ENCODE results near the gene STAT3. TPM values are rescaled to one million over a fixed set of nuclear protein-coding genes. Genes with fewer than 3 reads are reported as not detected.
A peak's percentile ranks its signal among the peaks of the same experiment; 100 is the strongest.

The STAT3 gene
- total RNA-seq, 1 donor from 2014 or later = 210 TPM

DNA sequence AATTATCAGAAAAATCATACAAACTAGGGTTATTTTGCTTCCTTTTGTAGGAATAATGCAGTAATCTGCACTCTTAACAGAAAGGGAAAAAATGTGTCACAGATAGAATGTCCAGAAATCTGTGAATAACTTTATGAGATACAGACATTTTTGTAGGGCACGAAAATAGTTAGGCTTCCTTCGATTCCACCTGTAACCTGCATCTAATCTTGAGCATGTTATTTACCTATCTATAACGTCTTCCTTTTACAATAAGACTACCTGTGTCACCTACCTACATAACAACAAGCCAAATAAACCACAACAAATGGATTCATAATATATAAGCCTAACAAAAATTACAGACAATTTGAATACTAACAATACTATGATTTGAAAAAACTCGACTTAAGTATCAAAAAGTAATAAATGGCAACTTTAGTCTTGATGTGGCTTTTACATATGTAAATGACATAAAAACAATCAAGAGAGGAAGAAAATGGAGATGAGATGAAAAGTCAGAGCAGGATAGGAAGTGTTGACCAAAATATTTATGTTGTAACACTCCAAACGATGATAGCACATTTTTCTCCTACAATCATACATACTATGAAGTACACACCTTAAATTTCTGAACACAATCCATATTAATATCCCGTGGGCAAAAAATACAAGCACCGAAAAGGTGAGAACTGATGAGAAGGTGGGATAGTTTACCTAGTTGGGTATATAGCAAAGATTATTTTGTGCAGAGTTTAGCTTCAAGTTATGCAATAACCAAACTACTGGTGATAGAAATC, 114.6 kb downstream of the STAT3 start:
- Histone ChIP-seq H3K4me3 (no peak overlapping the region), H3K36me3 (no peaks in the 10 kb centered on the region), H3K4me1 (peaks cover 69% of the 10 kb centered on the region), H3K27ac (peak overlapping the region; percentile 40), H3K27me3 (no peaks in the 10 kb centered on the region), H3K9me3 (no peaks in the 10 kb centered on the region)
- intact Hi-C loops (cut with DNase I) = no loop called here
- no peak for TF ChIP-seq POLR2AphosphoS5 (IDR thresholded peaks at IDR 0.05; ENCODE audit: insufficient read depth in 1 of 2, low read depth in 1 of 2)
- TF ChIP-seq, protein P1, sequence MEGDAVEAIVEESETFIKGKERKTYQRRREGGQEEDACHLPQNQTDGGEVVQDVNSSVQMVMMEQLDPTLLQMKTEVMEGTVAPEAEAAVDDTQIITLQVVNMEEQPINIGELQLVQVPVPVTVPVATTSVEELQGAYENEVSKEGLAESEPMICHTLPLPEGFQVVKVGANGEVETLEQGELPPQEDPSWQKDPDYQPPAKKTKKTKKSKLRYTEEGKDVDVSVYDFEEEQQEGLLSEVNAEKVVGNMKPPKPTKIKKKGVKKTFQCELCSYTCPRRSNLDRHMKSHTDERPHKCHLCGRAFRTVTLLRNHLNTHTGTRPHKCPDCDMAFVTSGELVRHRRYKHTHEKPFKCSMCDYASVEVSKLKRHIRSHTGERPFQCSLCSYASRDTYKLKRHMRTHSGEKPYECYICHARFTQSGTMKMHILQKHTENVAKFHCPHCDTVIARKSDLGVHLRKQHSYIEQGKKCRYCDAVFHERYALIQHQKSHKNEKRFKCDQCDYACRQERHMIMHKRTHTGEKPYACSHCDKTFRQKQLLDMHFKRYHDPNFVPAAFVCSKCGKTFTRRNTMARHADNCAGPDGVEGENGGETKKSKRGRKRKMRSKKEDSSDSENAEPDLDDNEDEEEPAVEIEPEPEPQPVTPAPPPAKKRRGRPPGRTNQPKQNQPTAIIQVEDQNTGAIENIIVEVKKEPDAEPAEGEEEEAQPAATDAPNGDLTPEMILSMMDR (IDR thresholded peaks at IDR 0.05) = no peak
- no peak for TF ChIP-seq POLR2A (IDR thresholded peaks at IDR 0.05)
- DNase-seq (ENCODE audit: extremely low spot score in 2 of 2) = no peak

DNA sequence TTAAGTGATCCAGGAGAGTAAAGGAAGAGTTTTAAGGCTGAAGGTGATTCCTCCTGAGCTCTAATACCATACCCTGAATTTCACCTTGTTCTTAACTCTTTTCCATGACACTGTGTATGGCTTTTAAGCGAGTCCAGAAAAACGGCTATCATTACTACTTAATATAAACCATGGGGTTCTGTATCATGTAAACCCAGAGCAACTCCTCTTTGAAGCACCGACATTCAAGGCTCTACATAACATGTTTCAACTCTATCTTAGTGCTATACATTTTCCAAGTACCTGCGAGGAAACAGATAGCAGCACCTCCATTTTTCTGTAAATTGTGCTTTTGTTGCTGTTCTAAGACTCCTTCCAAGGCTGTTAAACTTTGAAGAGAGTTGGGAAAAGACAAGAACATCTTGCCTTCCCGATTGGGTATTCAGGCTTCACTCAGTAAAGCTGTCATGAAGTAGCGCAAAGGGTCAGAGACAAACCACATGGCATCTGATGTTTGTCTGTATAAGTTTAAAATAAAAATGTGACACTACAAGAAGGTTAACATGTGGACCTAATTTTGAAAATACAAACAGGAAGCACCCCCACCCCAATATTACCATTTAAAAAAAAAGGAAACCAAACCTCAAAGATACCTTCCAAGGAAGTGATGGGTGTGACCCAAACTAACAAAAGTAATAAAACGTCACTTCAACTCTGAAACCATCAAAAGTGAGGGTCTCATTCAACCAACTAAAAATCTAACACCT, 115.9 kb downstream of the STAT3 start:
- TF ChIP-seq POLR2A (IDR thresholded peaks at IDR 0.05) (no peak), POLR2AphosphoS5 (IDR thresholded peaks at IDR 0.05; ENCODE audit: insufficient read depth in 1 of 2, low read depth in 1 of 2) (no peak)
- TF ChIP-seq, protein P1 (IDR thresholded peaks at IDR 0.05) = no peak
- H3K9me3 ChIP-seq = no peaks in the 10 kb centered on the region
- no peaks in the 10 kb centered on the region for H3K36me3 ChIP-seq
- H3K4me1 ChIP-seq = peaks cover 68% of the 10 kb centered on the region
- intact Hi-C loops (cut with DNase I) = no loop called here
- no peaks in the 10 kb centered on the region for H3K27me3 ChIP-seq
- H3K27ac ChIP-seq = peak overlapping the region; percentile 40
- H3K4me3 ChIP-seq = no peak overlapping the region
- no peak for DNase-seq (ENCODE audit: extremely low spot score in 2 of 2)

DNA sequence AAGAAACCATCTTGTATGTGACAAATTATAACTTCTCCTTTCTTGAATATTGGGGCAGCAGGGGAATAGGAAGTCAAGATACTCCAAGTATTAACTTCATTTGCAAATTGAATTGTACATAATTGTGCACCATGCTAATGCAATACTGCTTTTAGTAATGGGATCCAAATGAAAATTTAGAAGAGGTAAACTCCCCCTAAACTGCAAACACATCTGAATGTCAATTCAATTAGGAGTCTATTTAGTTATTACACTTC, 116.5 kb downstream of the STAT3 start:
- Histone ChIP-seq H3K4me1 (peaks cover 62% of the 10 kb centered on the region), H3K27me3 (no peaks in the 10 kb centered on the region), H3K9me3 (no peaks in the 10 kb centered on the region), H3K4me3 (no peak overlapping the region), H3K36me3 (no peaks in the 10 kb centered on the region), H3K27ac (peak overlapping the region; percentile 17)
- TF ChIP-seq POLR2A (IDR thresholded peaks at IDR 0.05) = no peak
- intact Hi-C loops (cut with DNase I) = no loop called here
- no peak for DNase-seq (ENCODE audit: extremely low spot score in 2 of 2)

DNA sequence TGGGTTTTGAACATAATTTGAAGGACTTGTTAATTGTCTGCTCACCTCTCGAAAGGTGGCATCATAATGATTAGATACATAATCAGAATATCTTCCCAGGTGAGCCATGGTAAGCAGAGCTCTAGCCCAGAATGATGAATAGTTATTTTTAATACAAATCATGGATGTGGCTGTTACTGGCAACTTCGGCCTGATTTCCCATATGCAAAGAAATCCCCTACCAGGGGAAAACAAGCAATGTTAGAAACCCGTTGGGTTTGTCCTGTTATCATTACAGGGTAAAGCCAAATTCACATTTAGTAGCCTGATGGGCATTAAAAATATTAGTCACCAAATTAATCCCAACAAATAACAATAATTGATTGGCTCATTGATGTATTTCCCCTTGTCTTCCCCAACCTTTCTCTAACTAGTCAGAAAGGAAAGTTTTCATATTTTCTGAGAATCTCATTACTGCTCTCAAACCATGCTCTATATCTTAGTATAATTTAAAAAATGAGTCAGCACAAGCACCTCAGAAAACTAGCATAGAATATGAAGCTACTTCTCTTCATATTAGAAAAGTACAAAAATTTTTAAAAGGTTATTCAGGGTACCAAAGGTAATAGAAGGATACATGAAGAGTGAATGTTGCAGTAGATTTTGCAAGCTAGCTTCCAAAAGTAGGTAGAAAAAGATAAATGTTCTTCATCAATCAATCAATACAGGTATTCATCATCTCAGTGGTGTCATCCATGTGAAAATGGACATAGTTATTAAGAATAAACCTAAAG, 117.0 kb downstream of the STAT3 start:
- intact Hi-C loops (cut with DNase I) = no loop called here
- no peak for DNase-seq (ENCODE audit: extremely low spot score in 2 of 2)
- Histone ChIP-seq H3K27me3 (no peaks in the 10 kb centered on the region), H3K9me3 (no peaks in the 10 kb centered on the region), H3K36me3 (no peaks in the 10 kb centered on the region), H3K4me1 (peaks cover 64% of the 10 kb centered on the region), H3K4me3 (no peak overlapping the region), H3K27ac (peak overlapping the region; percentile 34)
- no peak for TF ChIP-seq POLR2A (IDR thresholded peaks at IDR 0.05)
- TF ChIP-seq, protein P1 (IDR thresholded peaks at IDR 0.05) = no peak
- TF ChIP-seq POLR2AphosphoS5 (IDR thresholded peaks at IDR 0.05; ENCODE audit: insufficient read depth in 1 of 2, low read depth in 1 of 2) = no peak

DNA sequence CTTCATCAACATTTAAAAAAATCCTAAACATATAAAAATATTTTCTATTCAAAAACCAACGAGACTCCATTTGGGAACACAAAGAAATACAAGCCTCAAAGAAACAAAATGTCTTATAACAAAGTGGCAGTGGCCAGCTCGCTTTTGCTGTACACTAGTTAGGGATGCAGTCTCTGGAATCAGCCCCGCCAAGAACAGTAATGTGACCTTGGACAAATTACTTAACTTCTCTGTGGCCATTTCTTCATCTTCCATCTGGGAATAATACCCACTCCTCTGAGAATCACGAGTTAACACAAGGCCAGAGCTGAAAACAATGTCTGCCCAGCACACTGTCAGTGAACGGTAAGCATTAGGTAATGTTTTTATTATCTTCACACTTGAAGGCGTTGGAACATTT, 117.6 kb downstream of the STAT3 start:
- no peaks in the 10 kb centered on the region for H3K27me3 ChIP-seq
- peaks cover 65% of the 10 kb centered on the region for H3K4me1 ChIP-seq
- no peaks in the 10 kb centered on the region for H3K9me3 ChIP-seq
- no peak overlapping the region for H3K4me3 ChIP-seq
- H3K36me3 ChIP-seq = no peaks in the 10 kb centered on the region
- intact Hi-C loops (cut with DNase I) = no loop called here
- no peak for DNase-seq (ENCODE audit: extremely low spot score in 2 of 2)
- TF ChIP-seq POLR2A (IDR thresholded peaks at IDR 0.05) = no peak
- H3K27ac ChIP-seq = peak overlapping the region; percentile 34
